Hepatocyte (in vitro differentiated cells): Measurements from ENCODE around the gene SWAP70.

ENCODE experiments used
- EZH2 ChIP-seq: fragments of 200-600 bp; sonication (generic); IDR thresholded peaks from 2 replicates; pipeline ENCODE4 v1.6.1; 2016; ENCODE audit warnings: antibody characterized with exemption, mild to moderate bottlenecking, borderline replicate concordance
- TF ChIP-seq, protein P1 (sequence below): fragments of 200-600 bp; sonication (generic); IDR thresholded peaks from 2 replicates; pipeline ENCODE4 v1.5.1; 2016; ENCODE audit warnings: antibody characterized with exemption, mild to moderate bottlenecking; ENCODE audit not compliant: poor library complexity

DNA sequence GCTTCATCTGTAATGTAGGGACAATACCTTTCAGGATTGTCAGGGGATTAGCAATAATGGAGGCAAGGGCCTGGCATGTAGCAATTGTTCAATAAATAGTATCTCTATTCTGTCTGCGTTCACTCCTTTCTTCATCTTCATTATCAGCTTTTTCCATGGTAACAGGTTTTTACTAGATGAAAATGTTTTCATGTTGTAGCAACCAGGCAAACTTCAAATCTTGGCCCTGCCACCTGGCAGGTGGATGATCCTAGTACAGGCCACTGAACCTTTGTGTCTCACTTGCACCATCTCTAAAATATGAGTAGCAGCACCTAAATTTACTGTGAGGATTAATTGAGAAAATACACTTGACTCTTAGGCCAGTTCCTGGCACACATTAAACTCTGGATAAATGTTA lies 83.4 kb downstream of the SWAP70 start:
- TF ChIP-seq, protein P1, sequence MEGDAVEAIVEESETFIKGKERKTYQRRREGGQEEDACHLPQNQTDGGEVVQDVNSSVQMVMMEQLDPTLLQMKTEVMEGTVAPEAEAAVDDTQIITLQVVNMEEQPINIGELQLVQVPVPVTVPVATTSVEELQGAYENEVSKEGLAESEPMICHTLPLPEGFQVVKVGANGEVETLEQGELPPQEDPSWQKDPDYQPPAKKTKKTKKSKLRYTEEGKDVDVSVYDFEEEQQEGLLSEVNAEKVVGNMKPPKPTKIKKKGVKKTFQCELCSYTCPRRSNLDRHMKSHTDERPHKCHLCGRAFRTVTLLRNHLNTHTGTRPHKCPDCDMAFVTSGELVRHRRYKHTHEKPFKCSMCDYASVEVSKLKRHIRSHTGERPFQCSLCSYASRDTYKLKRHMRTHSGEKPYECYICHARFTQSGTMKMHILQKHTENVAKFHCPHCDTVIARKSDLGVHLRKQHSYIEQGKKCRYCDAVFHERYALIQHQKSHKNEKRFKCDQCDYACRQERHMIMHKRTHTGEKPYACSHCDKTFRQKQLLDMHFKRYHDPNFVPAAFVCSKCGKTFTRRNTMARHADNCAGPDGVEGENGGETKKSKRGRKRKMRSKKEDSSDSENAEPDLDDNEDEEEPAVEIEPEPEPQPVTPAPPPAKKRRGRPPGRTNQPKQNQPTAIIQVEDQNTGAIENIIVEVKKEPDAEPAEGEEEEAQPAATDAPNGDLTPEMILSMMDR, result no peak
- no peak for TF ChIP-seq EZH2
